ENCODE measurements around the gene UBXN11.
A peak's percentile ranks its signal among the peaks of the same experiment; 100 is the strongest.
"Not testable (repeated sequence)": the region's sequence is repeated elsewhere in the genome, so short reads cannot be mapped to it uniquely, and the experiment has no call there.

UBXN11 gene

DNA sequence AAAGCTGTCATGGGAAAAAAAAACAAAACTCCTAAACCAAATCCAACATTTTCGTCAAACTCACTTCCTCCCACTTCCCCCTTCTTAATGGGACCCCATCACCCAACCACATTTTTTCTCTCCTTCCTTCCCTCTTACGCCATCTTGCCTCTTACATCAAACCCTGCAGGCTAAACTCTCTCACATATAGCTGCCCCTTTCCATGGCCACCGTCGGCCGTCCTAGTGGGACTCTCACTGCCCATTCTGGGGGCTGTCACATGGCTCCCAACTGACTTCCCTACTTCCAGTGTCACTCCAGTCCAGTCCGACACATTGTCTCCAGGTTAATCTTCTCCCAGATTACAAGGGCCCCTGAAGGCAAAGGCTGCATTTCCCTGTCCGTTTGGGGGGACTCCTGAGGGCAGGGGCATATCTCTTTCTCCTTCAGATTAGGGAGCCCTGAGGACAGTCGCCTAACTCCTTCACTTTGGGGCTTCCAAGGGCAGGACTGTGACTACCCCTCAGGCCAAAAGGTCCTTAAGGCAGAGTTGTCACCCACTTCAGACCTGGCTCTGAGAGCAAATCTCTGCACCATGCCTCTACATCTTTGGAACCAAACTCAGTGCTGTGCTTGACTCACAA, 658 bp downstream of the UBXN11 start:
- DNase-seq (ENCODE audit: low spot score) = no peak

GRCh38 chr1:26302733-26303405, 3.6 kb downstream of the UBXN11 start:
- DNase-seq (ENCODE audit: low spot score) = no peak

- DNase-seq (ENCODE audit: low spot score) = no peak
These were observed 5.7 kb downstream of the UBXN11 start for GRCh38 chr1:26300578-26301275.

DNA sequence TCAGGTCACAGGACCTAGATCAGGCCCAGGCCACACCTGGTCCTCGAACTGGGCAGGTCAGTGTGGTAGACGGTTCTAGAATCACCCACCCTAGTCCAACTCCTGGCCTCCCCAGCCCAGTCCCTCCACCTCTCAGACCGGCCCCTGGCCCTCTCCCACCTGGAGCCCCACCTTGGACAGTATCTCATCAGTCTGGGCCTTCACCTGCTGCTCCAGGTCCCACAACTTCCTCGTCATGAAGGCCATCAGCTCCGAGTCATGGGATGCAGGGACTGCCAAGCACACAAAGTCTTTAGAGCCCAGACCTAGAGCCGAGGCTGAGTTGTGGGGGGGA, 8.7 kb downstream of the UBXN11 start:
- no peak for DNase-seq (ENCODE audit: low spot score)

GRCh38 chr1:26297057-26297790, 9.2 kb downstream of the UBXN11 start:
- DNase-seq (ENCODE audit: low spot score) = no peak

- DNase-seq (ENCODE audit: low spot score) = no peak
These were observed 9.9 kb downstream of the UBXN11 start for GRCh38 chr1:26296340-26297056.

- DNase-seq (ENCODE audit: low spot score) = no peak
These were observed 11.0 kb downstream of the UBXN11 start for GRCh38 chr1:26295194-26296138.

- DNase-seq (ENCODE audit: low spot score) = no peak
These were observed 12.4 kb downstream of the UBXN11 start for GRCh38 chr1:26293911-26294463.

DNA sequence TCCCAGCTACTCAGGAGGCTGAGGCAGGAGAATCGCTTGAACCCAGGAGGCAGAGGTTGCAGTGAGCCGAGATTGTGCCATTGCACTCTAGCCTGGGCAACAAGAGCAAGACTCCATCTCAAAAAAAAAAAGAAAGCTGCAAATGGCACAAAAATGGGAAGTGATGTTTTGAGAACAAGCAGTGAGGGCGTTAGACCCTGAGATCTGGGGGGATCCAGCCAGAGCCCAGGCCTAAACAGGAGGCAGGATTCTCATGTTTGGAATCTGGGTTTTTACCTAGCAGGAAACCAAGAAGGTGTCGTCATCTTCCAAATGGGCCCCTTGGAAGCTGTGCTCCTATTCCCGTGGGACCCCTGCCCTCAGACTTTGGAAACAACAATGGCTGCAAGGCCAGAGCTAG, 13.7 kb downstream of the UBXN11 start:
- not testable (repeated sequence) for DNase-seq (ENCODE audit: low spot score)

DNA sequence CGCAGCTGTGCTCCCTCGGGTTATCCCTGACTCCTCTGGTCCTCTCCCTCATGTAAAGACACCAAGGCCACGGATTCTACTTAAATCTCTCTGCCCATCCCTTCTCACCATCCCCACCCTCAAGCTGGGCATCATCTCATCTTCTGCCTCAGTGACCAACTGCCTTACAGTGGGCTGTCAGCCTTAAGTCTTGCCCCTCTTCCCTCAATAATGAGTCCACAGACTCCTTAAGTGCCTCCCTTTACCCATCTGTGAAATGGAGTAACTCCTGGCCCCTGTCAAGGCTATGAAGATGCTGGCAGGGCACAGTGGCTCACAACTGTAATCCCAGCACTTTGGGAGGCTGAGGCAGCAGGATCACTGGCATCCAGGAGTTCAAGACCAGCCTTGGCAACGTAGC, 14.5 kb downstream of the UBXN11 start:
- no peak for DNase-seq (ENCODE audit: low spot score)

DNA sequence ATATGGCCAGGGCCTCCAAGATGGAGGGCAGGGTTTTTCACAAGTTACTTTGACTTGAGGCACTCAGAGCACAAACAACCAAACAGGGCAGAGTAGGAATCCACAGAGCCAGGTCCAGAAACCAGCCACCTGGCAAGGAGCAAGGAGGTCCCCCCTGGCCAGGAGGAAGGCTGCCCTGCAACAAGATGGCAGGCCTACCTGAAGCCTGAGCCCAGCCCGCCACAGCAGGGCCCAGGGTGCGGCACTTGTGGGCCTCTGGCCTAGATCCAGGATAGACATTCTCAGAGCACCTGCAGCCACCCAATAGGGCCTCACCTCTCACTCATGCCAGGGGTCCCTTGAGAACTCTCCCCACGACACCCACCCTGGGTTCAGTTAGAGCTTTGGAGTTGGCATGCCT, 15.0 kb downstream of the UBXN11 start:
- no peak for DNase-seq (ENCODE audit: low spot score)

DNA sequence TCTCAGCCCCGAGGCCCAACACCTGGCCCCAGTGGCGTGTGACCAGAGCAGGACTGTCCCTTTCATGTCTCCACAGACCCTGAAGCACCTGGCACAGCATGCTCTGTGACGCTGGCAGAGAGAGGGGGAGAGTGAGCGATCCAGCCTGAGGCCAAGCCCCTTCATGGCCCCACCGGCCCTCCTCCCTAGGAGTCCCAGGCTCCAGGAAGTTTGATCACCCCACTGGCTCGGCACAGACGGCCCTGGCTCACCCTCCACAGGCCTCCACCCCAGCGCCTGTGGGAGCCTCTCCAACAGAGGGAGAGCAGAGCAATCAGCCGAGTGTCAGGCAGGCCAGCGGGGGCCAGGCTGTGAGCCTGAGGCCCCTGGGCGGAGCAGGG, 15.6 kb downstream of the UBXN11 start:
- DNase-seq (ENCODE audit: low spot score) = no peak

DNA sequence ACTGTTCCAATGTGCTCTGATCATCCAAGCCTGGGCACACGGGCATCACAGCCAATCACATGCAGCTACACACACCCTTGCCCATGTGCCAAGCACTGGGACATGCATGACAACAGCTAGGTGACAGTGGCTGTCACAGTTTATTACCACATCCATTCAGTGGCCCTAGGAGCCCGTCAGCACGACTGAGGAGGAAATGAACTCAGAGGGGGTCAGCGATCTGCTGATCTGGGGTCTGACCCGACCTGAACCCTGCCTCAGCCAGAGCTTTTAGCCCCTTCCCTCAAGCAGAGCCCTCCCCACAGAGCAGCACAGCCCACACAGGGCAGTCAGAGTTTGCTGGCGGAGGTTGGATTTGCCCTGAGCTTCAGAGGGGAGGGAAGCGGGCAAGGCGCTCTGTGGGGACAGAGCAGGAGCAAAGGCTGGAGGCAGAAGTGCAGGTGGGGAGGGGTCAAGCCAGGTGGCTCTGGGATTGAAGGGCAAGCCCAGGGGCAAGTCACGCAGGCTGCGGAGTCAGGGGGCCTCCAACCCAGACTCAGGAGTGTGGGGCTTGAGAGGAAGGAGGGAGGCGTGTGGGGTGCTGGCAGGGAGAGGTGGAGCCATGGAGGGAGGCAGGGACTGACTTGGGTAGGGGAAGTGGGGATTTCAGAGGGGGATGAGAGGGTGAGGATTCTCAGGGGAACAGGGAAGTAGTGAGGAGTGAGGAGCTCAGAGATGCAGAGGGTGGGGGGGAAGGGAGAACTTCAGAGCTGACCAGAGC, 16.1 kb downstream of the UBXN11 start:
- peak; percentile 49 for DNase-seq (ENCODE audit: low spot score)

GRCh38 chr1:26289158-26290059, 17.0 kb downstream of the UBXN11 start:
- DNase-seq (ENCODE audit: low spot score) = peak; percentile 49

GRCh38 chr1:26288311-26288941, 18.0 kb downstream of the UBXN11 start:
- DNase-seq (ENCODE audit: low spot score) = no peak

GRCh38 chr1:26287811-26288210, 18.6 kb downstream of the UBXN11 start:
- no peak for DNase-seq (ENCODE audit: low spot score)

DNA sequence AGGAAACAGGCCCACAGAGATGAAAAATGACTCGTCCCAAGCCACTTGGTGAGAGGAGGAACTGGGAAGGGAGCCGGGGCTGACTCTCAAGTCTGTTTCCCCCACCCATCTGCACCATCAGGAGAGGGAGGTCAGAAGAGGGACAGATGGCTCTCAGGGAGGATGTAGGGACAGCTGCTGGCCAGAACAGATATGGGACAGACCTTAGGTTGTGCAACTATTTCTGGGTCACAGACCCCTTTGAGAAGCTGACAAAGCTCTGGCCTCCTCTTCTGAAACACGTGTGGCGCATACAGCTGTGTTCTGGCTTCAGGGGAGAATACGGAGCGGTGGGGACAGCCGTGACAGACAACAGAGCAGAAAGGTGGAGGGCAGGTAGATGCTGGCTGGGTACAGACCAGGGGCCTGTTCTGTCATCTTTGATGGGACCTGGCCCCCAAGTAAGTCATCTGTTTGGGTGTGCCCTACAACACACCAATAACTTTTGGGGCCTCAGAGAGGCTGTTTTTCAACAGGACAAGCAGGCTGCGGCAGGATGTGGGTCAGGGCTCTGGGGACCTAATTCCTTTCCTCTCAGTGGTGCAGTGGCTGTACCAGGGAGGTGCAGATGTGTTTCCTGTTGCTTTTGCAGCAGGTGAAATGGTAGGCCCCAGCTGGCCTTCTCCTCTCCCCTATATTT, 19.3 kb downstream of the UBXN11 start:
- DNase-seq (ENCODE audit: low spot score) = no peak

DNA sequence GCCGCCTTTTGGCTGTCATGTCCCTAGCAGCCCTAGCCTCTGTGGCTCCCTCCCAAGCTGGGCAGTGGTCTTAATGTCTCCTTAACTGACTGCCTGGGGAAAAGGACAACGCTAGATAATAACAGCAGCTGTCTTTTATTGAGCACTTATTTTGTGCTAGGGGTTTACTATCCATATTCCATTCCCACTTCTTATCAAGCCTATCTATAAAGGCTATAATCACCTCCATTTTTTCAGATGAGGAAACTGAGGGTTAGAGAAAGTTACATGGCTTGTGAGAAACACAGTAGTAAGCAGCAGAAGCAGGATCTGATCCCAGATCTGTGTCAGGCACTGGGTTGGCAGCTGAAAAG, 20.4 kb downstream of the UBXN11 start:
- no peak for DNase-seq (ENCODE audit: low spot score)
